Gastrocnemius medialis (tissue), 4 donors: ENCODE results near the gene FCRL3.

Source experiments
- POLR2A ChIP-seq, 2 donors: fragments of 450-650 bp; IDR thresholded peaks; one replicate each; pipeline ENCODE4 v1.6.1; 2017; ENCODE audit warnings: antibody characterized with exemption in 2 of 2, mild to moderate bottlenecking in 2 of 2, moderate library complexity in 2 of 2
- TF ChIP-seq, protein P1 (sequence below), 5 experiments: fragments of 450-650 bp in 3 of 5; fragments of 200-600 bp in 2 of 5; sonication (generic) in 2 of 5; IDR thresholded peaks in 4 of 5; conservative IDR thresholded peaks in 1 of 5; 1 replicate in 4 of 5; 2 replicates in 1 of 5; pipeline ENCODE4 v1.5.1; 2016 to 2019; ENCODE audit warnings: antibody characterized with exemption in 5 of 5, mild to moderate bottlenecking in 3 of 5, moderate library complexity in 3 of 5

DNA sequence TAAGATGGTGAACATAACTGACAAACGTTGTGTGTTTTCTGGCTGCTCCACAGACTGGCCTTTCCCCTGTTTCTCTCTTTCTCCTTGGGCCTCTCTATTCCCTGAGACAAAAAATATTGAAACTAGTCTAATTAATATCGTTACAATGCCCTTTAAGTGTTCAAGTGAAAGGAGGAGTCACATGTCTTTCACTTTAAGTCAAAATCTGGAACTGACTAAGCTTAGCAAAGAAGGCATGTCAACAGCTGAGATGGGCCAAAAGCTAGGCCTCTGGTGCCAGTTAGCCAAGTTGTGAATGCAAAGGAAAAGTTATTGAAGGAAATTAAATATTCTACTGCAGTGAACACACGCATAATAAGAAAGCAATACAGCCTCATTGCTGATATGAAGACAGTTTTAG, 32.2 kb upstream of the FCRL3 start:
- TF ChIP-seq, protein P1, sequence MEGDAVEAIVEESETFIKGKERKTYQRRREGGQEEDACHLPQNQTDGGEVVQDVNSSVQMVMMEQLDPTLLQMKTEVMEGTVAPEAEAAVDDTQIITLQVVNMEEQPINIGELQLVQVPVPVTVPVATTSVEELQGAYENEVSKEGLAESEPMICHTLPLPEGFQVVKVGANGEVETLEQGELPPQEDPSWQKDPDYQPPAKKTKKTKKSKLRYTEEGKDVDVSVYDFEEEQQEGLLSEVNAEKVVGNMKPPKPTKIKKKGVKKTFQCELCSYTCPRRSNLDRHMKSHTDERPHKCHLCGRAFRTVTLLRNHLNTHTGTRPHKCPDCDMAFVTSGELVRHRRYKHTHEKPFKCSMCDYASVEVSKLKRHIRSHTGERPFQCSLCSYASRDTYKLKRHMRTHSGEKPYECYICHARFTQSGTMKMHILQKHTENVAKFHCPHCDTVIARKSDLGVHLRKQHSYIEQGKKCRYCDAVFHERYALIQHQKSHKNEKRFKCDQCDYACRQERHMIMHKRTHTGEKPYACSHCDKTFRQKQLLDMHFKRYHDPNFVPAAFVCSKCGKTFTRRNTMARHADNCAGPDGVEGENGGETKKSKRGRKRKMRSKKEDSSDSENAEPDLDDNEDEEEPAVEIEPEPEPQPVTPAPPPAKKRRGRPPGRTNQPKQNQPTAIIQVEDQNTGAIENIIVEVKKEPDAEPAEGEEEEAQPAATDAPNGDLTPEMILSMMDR (IDR thresholded peaks at IDR 0.05 in 4 of 5, conservative IDR thresholded peaks at IDR 0.05 in 1 of 5), result no peak
- TF ChIP-seq POLR2A (IDR thresholded peaks at IDR 0.05), result no peak
